Parathyroid adenoma (tissue), 2 donors: ENCODE measurements around the gene ATP6V0C.

Experiments used
- H2AFZ ChIP-seq: fragments of 300-600 bp; sonication (generic); one replicate; pipeline ENCODE4 v1.7.0; 2017; ENCODE audit warnings: antibody characterized with exemption, mild to moderate bottlenecking
- H3K27ac ChIP-seq: fragments of 300-600 bp; sonication (generic); one replicate; pipeline ENCODE4 v1.7.0; 2017
- H3K27me3 ChIP-seq: fragments of 300-600 bp; sonication (generic); one replicate; pipeline ENCODE4 v1.7.0; 2017; ENCODE audit warnings: low read length; ENCODE audit not compliant: control insufficient read depth, insufficient read depth
- H3K36me3 ChIP-seq: fragments of 300-600 bp; sonication (generic); one replicate; pipeline ENCODE4 v1.7.0; 2017; ENCODE audit warnings: low read length; ENCODE audit not compliant: control insufficient read depth, insufficient read depth
- H3K4me1 ChIP-seq: fragments of 300-600 bp; sonication (generic); one replicate; pipeline ENCODE4 v1.7.0; 2017; ENCODE audit warnings: control low read depth
- H3K4me2 ChIP-seq: fragments of 300-600 bp; sonication (generic); one replicate; pipeline ENCODE4 v1.7.0; 2017; ENCODE audit warnings: low read length
- H3K4me3 ChIP-seq: fragments of 300-600 bp; sonication (generic); one replicate; pipeline ENCODE4 v1.7.0; 2017; ENCODE audit warnings: low read depth, low read length
- H3K79me2 ChIP-seq: fragments of 300-600 bp; sonication (generic); one replicate; pipeline ENCODE4 v1.7.0; 2017; ENCODE audit warnings: control low read depth
- H3K9ac ChIP-seq: fragments of 300-600 bp; sonication (generic); one replicate; pipeline ENCODE4 v1.7.0; 2017; ENCODE audit warnings: mild to moderate bottlenecking
- H3K9me3 ChIP-seq: fragments of 300-600 bp; sonication (generic); one replicate; pipeline ENCODE4 v1.7.0; 2017; ENCODE audit warnings: low read length; ENCODE audit not compliant: control insufficient read depth
- TF ChIP-seq, protein P1 (sequence below): fragments of 300-600 bp; sonication (generic); IDR thresholded peaks from one replicate; pipeline ENCODE4 v1.7.0; 2017; ENCODE audit warnings: antibody characterized with exemption, mild to moderate bottlenecking
- donor health status: primary hyperparathyroidism.

ATP6V0C gene

DNA sequence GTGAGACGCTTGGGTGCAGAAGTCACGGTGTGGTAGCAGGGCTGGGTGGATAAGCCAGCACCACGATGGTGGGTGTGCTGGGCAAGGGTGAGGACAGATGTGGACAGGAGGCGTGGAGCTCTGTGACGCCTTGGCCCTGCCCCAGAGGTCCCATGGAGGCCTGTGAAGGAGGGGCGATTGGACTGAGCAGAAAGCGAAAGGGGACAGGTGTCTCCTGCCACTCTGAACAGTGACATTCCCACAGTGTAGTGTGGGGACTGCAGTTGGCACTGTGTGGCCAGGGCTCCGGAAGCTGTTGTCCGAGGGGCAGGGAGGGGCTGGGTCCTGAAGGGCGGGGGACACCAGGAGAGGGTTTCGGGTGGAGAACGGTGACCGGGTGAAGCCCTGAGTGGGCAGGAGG is 31.5 kb upstream of the ATP6V0C start:
- Histone ChIP-seq H3K9ac (no peak overlapping the region), H3K4me1 (no peaks in the 10 kb centered on the region)
- TF ChIP-seq, protein P1, sequence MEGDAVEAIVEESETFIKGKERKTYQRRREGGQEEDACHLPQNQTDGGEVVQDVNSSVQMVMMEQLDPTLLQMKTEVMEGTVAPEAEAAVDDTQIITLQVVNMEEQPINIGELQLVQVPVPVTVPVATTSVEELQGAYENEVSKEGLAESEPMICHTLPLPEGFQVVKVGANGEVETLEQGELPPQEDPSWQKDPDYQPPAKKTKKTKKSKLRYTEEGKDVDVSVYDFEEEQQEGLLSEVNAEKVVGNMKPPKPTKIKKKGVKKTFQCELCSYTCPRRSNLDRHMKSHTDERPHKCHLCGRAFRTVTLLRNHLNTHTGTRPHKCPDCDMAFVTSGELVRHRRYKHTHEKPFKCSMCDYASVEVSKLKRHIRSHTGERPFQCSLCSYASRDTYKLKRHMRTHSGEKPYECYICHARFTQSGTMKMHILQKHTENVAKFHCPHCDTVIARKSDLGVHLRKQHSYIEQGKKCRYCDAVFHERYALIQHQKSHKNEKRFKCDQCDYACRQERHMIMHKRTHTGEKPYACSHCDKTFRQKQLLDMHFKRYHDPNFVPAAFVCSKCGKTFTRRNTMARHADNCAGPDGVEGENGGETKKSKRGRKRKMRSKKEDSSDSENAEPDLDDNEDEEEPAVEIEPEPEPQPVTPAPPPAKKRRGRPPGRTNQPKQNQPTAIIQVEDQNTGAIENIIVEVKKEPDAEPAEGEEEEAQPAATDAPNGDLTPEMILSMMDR: no peak

GRCh38 chr16:2482708-2483534 is 30.8 kb upstream of the ATP6V0C start:
- no peak overlapping the region for H3K4me3 ChIP-seq
- no peaks in the 10 kb centered on the region for H3K4me1 ChIP-seq
- no peak overlapping the region for H3K9ac ChIP-seq
- H3K27me3 ChIP-seq: no peaks in the 10 kb centered on the region
- no peak overlapping the region for H2AFZ ChIP-seq
- TF ChIP-seq, protein P1: no peak
- no peaks in the 10 kb centered on the region for H3K9me3 ChIP-seq
- no peak overlapping the region for H3K27ac ChIP-seq
- peaks cover 2% of the 10 kb centered on the region for H3K79me2 ChIP-seq
- H3K4me2 ChIP-seq: no peak overlapping the region
- H3K36me3 ChIP-seq: no peaks in the 10 kb centered on the region

More for the DNA sequence above, 31.5 kb upstream of the ATP6V0C start:
- H3K27me3 ChIP-seq: no peaks in the 10 kb centered on the region
- H3K4me2 ChIP-seq: no peak overlapping the region
- no peak overlapping the region for H3K27ac ChIP-seq
- H3K36me3 ChIP-seq: no peaks in the 10 kb centered on the region
- H3K9me3 ChIP-seq: no peaks in the 10 kb centered on the region
- no peak overlapping the region for H3K4me3 ChIP-seq
- H3K79me2 ChIP-seq: peaks cover 2% of the 10 kb centered on the region
- H2AFZ ChIP-seq: no peak overlapping the region

DNA sequence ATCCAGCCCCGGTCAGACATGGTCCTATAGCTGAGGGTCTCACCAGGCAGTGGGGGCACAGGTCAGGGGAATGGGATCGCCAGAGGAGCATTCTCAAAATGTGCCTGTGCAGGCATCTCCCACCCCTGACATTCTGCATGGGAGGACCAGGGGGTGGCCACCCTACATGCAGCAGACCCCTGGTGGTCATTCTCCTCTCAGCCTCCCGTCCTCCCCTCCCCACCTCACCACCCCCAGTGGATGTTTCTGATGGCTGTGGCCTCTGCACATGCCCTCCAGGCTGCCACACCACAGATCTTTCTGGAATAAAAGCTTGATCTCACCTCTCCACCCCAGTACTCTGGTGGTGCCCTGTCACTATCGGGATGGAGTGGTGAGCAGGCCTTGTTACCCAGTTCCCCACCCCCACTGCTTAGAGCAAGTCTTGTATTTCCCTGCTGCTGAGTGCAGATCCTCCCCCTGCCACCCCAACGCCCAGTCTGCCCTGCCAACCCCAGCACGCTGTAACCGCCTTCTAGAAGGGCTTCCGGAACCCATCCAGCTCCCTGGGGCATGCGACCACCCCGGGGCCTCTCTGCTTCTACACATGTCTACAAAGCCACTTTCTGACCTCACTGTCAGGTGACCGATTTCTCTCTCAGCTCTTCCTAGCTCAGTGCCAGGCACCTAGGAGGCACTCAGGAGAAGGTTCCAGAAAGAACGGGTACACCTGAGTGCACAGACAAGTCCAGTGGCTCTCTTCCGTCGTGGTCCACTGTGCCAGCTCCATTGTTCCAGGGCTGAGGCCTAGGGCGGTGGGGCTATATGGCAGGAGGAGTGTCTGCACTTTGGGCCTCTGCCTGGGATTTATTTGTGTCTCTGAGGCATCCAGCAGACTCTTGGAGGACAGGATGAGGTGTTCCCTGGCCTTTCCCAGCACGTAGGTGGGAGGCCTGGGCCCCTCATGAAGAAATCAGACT is 29.5 kb upstream of the ATP6V0C start:
- TF ChIP-seq, protein P1: no peak
- Histone ChIP-seq H3K79me2 (peaks cover 8% of the 10 kb centered on the region), H3K27ac (no peak overlapping the region), H3K9ac (no peak overlapping the region), H3K4me1 (no peaks in the 10 kb centered on the region), H3K36me3 (no peaks in the 10 kb centered on the region), H3K4me3 (no peak overlapping the region), H3K9me3 (no peaks in the 10 kb centered on the region), H3K27me3 (no peaks in the 10 kb centered on the region), H3K4me2 (no peak overlapping the region), H2AFZ (no peak overlapping the region)

GRCh38 chr16:2484898-2485508 is 28.7 kb upstream of the ATP6V0C start:
- Histone ChIP-seq H3K4me1 (no peaks in the 10 kb centered on the region), H3K27ac (no peak overlapping the region), H3K9ac (no peak overlapping the region), H3K36me3 (no peaks in the 10 kb centered on the region), H3K4me3 (no peak overlapping the region), H3K9me3 (no peaks in the 10 kb centered on the region), H3K27me3 (no peaks in the 10 kb centered on the region), H3K4me2 (no peak overlapping the region), H2AFZ (no peak overlapping the region), H3K79me2 (peaks cover 10% of the 10 kb centered on the region)
- TF ChIP-seq, protein P1: no peak
